Peyer's patch (tissue), 4 donors: ENCODE results near the gene MED8. TPM values are rescaled to one million over a fixed set of nuclear protein-coding genes. Genes with fewer than 3 reads are reported as not detected.
"Not testable (repeated sequence)": the region's sequence is repeated elsewhere in the genome, so short reads cannot be mapped to it uniquely, and the experiment has no call there.

Experiments used
- DNase-seq, 3 donors: peaks; one replicate each; pipeline ENCODE4 v3.0.0-alpha.2; 2017 to 2019
- H3K27ac ChIP-seq, 4 donors: fragments of 200-600 bp; sonication (generic); one replicate each; pipeline ENCODE4 v1.5.1; 2016 to 2019
- H3K27me3 ChIP-seq, 2 donors: fragments of 200-600 bp; sonication (generic); one replicate each; pipeline ENCODE4 v1.5.1; 2019
- H3K36me3 ChIP-seq, 3 donors: fragments of 200-600 bp; sonication (generic); one replicate each; pipeline ENCODE4 v1.5.1; 2016 to 2019
- H3K4me1 ChIP-seq, 4 donors: fragments of 200-600 bp; sonication (generic); one replicate each; pipeline ENCODE4 v1.5.1; 2016 to 2019
- H3K4me3 ChIP-seq, 4 donors: fragments of 200-600 bp; sonication (generic); 1 replicate in 3 of 4; 2 replicates in 1 of 4; pipeline ENCODE4 v1.5.1; 2016 to 2019; ENCODE audit warnings: mild to moderate bottlenecking in 1 of 4
- H3K9me3 ChIP-seq, 4 donors: fragments of 200-600 bp; sonication (generic); one replicate each; pipeline ENCODE4 v1.5.1; 2016 to 2019; ENCODE audit warnings: mild to moderate bottlenecking in 1 of 4
- POLR2A ChIP-seq, 2 donors: fragments of 450-650 bp; IDR thresholded peaks; one replicate each; pipeline ENCODE4 v1.5.1; 2017; ENCODE audit warnings: antibody characterized with exemption in 2 of 2, mild to moderate bottlenecking in 2 of 2, moderate library complexity in 2 of 2
- total RNA-seq, 4 donors: library from RNA; depleted of rRNA; stranded (reverse); fragments of >200 nt; gene quantifications; one replicate each; pipeline ENCODE4 v1.1.0, GENCODE V29; 2016
- TF ChIP-seq, protein P1 (sequence below), 6 experiments: fragments of 450-650 bp in 4 of 6; fragments of 200-600 bp in 2 of 6; sonication (generic) in 1 of 6; IDR thresholded peaks; one replicate each; pipeline ENCODE4 v1.5.1; 2017 to 2019; ENCODE audit warnings: antibody characterized with exemption in 6 of 6, mild to moderate bottlenecking in 3 of 6, moderate library complexity in 1 of 6

MED8 gene
- total RNA-seq, 4 donors from 2014 or later: 36.1 to 58.6 (median 38.7) TPM

DNA sequence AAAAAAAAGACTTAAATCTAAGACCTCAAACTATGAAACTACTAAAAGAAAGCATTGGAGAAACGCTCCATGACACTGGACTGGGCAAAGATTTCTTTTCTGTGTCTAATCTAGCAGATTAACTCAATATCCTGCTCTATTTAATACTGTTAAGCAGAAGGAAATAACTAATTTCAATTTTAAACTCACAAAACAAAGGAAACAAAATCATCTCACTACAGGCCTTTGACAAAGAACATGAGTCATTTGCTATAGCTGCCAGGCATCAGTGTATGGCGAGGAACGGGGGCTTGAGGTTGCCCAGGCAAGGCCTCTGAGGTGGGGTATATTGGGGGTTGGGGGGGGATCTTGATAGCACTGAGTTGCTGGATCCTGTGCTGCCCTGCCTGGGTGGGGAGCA lies 21.0 kb upstream of the MED8 start:
- TF ChIP-seq POLR2A (IDR thresholded peaks at IDR 0.05): no peak
- TF ChIP-seq, protein P1, sequence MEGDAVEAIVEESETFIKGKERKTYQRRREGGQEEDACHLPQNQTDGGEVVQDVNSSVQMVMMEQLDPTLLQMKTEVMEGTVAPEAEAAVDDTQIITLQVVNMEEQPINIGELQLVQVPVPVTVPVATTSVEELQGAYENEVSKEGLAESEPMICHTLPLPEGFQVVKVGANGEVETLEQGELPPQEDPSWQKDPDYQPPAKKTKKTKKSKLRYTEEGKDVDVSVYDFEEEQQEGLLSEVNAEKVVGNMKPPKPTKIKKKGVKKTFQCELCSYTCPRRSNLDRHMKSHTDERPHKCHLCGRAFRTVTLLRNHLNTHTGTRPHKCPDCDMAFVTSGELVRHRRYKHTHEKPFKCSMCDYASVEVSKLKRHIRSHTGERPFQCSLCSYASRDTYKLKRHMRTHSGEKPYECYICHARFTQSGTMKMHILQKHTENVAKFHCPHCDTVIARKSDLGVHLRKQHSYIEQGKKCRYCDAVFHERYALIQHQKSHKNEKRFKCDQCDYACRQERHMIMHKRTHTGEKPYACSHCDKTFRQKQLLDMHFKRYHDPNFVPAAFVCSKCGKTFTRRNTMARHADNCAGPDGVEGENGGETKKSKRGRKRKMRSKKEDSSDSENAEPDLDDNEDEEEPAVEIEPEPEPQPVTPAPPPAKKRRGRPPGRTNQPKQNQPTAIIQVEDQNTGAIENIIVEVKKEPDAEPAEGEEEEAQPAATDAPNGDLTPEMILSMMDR (IDR thresholded peaks at IDR 0.05): no peak
- Histone ChIP-seq H3K27me3 (no peaks in the 10 kb centered on the region), H3K27ac (no peak overlapping the region)

DNA sequence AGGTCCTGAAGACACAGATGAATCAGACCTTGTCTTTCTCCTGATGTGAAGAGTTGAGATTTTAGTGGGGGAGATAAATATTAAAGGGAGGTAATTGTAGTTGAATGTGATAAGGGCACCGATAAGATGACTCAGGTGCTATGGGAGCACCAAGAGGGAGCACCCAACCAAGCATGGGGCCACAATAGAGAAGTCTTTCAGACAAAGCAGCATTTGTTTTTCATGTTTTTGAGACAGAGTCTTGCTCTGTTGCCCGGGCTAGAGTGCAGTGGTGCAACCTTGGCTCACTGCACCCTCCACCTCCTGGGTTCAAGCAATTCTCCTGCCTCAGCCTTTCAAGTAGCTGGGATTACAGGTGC lies 16.3 kb upstream of the MED8 start:
- Histone ChIP-seq H3K4me3 (no peak overlapping the region), H3K27me3 (no peaks in the 10 kb centered on the region), H3K36me3 (peaks cover 0 to 69% (median 0%) of the 10 kb centered on the region in 3 donors), H3K9me3 (no peaks in the 10 kb centered on the region), H3K27ac (peak overlapping the region in 1 of 4 donors; percentile 51), H3K4me1 (peaks cover 0 to 8% (median 0%) of the 10 kb centered on the region in 4 donors)
- no peak for DNase-seq
- TF ChIP-seq POLR2A (IDR thresholded peaks at IDR 0.05): no peak
- TF ChIP-seq, protein P1 (IDR thresholded peaks at IDR 0.05): no peak

More for the DNA sequence above, 21.0 kb upstream of the MED8 start:
- peaks cover 0 to 56% (median 0%) of the 10 kb centered on the region in 3 donors for H3K36me3 ChIP-seq
- peaks cover 0 to under 1% (median 0%) of the 10 kb centered on the region in 4 donors for H3K4me1 ChIP-seq
- H3K4me3 ChIP-seq: no peak overlapping the region
- no peak for DNase-seq
- H3K9me3 ChIP-seq: no peaks in the 10 kb centered on the region

DNA sequence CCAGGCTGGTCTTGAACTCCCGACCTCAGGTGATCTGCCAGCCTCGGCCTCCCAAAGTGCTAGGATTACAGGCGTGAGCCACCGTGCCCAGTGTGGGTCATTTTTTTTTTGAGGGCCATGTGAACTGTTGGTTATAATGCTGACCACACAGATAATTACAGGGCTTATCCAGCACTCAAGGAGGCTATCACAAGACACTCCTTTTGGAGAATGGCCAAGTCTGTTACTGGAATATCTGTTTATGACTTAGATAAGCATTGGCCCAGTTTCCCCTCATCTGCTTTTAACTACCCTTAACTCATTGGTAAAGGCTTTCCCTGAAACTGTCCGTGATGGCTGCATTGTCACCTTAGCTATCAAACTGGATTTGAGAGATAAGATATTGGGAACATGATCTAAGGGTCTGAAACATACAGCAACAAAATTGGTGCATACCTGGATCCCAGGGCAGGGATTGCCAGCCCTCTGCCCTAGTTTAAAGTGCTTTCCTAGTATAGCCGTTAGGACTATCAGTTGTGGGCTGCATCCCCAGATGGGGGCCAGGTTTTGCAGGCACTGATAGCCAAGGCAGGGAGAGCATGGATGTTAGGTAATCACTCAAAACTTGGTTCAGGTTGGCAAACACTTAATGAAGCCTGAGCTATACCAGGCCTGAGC lies 15.7 kb upstream of the MED8 start:
- TF ChIP-seq, protein P1 (IDR thresholded peaks at IDR 0.05): no peak
- Histone ChIP-seq H3K4me1 (peaks cover 0 to 8% (median 0%) of the 10 kb centered on the region in 4 donors), H3K27me3 (no peaks in the 10 kb centered on the region), H3K4me3 (no peak overlapping the region), H3K36me3 (peaks cover 0 to 69% (median 0%) of the 10 kb centered on the region in 3 donors), H3K27ac (peak overlapping the region in 1 of 4 donors; percentile 51), H3K9me3 (no peaks in the 10 kb centered on the region)
- no peak for DNase-seq

DNA sequence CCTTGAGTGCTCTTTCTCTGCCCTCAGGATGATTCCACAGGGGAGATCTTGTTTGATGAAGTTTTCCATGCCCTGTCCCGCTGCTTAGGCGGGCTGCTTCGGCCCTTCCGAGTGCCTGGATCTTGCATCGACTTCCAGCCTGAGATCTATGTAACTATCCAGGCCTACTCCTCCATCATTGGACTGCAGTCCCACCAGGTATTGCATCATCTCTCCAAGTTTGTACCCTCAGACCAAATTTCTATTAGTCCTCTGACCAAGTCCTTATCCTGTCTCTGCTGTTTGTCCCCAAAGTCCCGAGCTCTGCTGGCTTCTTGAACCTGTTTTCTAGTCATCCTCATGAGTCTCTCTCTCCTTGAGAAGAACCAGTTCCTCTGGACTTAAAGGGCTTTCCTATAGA lies 14.8 kb upstream of the MED8 start:
- no peak for TF ChIP-seq POLR2A (IDR thresholded peaks at IDR 0.05)
- TF ChIP-seq, protein P1 (IDR thresholded peaks at IDR 0.05): no peak
- H3K4me1 ChIP-seq: peaks cover 0 to 8% (median 0%) of the 10 kb centered on the region in 4 donors

DNA sequence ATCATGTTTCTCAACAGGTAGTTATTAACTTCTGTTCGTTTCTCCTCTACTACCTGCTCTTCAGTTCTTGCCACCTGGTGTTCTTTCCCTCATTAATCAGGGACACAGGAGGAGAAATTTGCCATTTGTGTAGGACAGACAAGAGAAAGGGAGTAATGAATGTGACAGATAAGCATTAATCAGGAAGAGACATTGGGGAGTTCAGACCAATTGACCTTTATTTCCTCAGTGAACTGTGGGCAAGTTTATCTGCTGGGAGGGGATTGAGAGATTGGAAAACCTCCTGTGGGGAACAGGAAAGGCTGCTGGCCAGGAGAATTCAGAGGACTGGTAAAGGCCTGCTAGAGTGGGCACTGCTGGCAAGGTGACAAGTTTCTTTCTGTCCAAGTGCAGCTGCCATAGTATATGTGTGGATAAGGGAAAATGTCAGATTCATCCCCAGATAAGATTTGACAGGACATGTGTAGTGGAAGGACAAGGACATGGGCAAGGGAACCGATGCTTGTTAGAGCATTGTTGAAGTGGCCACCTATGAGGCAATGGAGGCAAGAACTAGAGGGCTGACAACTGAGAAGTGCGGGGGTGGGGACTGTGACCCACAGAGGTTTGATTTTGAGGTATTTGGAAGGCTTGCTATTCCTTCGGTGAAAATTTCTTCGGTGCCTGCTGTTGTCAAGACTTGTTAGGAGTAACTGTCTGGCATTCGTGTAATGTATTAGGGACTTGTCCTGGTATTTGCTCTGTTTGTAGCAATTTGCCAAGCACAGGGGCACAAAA lies 12.7 kb upstream of the MED8 start:
- H3K36me3 ChIP-seq: peaks cover 0 to 41% (median 0%) of the 10 kb centered on the region in 3 donors
- no peaks in the 10 kb centered on the region for H3K9me3 ChIP-seq
- DNase-seq: no peak
- no peaks in the 10 kb centered on the region for H3K27me3 ChIP-seq
- H3K4me3 ChIP-seq: no peak overlapping the region
- no peak overlapping the region for H3K27ac ChIP-seq
- TF ChIP-seq, protein P1 (IDR thresholded peaks at IDR 0.05): no peak
- no peak for TF ChIP-seq POLR2A (IDR thresholded peaks at IDR 0.05)
- peaks cover 0 to 8% (median 0%) of the 10 kb centered on the region in 4 donors for H3K4me1 ChIP-seq

More for the DNA sequence above, 14.8 kb upstream of the MED8 start:
- Histone ChIP-seq H3K27me3 (no peaks in the 10 kb centered on the region), H3K4me3 (no peak overlapping the region), H3K9me3 (no peaks in the 10 kb centered on the region), H3K27ac (no peak overlapping the region), H3K36me3 (peaks cover 0 to 60% (median 0%) of the 10 kb centered on the region in 3 donors)
- no peak for DNase-seq

DNA sequence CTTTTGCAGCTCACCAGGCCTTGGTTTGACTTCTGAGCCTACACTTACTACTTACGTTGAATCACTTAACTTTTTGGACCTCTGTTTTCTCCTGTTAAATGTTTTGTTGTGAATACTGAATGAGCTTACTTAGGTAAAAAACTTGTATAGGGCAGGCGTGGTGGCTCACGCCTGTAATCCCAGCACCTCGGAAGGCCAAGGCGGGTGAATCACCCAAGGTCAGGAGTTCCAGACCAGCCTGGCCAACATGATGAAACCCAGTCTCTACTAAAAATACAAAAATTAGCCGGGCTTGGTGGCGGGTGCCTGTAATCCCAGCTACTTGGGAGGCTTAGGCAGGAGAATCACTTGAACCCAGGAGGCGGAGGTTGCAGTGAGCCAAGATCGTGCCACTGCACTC lies 10.8 kb upstream of the MED8 start:
- H3K9me3 ChIP-seq, DNase-seq, H3K4me1 ChIP-seq, H3K27me3 ChIP-seq, H3K27ac ChIP-seq, H3K4me3 ChIP-seq: not testable (repeated sequence)
- H3K36me3 ChIP-seq: peaks cover 0 to 32% (median 0%) of the 10 kb centered on the region in 3 donors
